ENCODE measurements around the gene GABRG2. TPM values are rescaled to one million over a fixed set of nuclear protein-coding genes. Genes with fewer than 3 reads are reported as not detected.

The GABRG2 gene
- total RNA-seq, 8 experiments from 2014 or later = 0.09 to 24.9 (median 12.2) TPM

DNA sequence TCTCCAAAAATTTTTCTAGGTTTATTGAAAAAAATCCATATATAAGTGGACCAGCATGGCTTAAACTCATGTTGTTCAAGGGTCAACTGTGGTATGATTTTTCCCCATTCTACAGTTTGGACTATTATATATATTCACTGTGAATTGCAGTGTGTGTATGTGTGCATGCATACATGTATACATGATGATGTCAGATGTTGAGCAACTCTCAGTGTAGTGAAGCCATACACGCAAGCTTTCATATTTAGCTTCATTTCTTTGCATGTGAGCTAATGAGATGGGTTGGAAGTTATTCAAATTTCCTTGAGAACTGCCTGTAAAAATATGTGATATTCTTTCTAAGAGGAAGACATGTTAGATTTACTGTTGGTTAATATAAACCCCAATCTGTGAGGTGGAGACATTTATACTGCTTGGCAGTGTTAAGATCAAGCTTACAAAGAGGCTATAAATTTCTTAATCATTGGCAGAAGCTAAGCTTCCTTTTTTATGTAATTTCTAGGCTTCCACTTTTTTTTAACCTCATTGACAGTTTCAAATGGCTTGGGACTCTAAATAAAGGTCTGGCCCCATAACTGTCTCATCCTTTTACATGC lies 134.8 kb downstream of the GABRG2 start:
- Histone ChIP-seq H3K4me1 (replicated peaks in 1 of 2) (peaks cover 0 to 13% of the 10 kb centered on the region in 2 donors), H3K4me3 (no peak overlapping the region), H3K27ac (no peak overlapping the region)
- ATAC-seq (replicated peaks in 6 of 8) = peak in 5 of 8 experiments; percentile 57 to 86 (median 64)
- in situ Hi-C loops (cut with MboI; ENCODE audit: low pct_unique_long_range_greater_than_20kb in 2 of 9, low sequenced_read_pairs in 9 of 9, unreplicated experiment in 9 of 9) = no loop called here
- WGBS, 10 experiments = 0 to 91% (median 64%) methylated on average over 1 of the region's 1 CpG; no CpG with 5 or more reads in 5 of the 10 experiments

Other genes starting within 250 kb of the GABRG2 start
- 1 to 10 TPM in 2 of 8 experiments, under 1 TPM in 4, not detected in 2; 0.20 to 1.7 (median 0.64) TPM for gene GABRA1, start 219.7 kb upstream of the GABRG2 start, total RNA-seq